ENCODE measurements around the gene TARS3. TPM values are rescaled to one million over a fixed set of nuclear protein-coding genes. Genes with fewer than 3 reads are reported as not detected.
A peak's percentile ranks its signal among the peaks of the same experiment; 100 is the strongest.

The TARS3 gene
- total and polyA plus RNA-seq, 2 donors from 2014 or later: 7.8 to 13.8 TPM

GRCh38 chr15:101652786-101653430 lies 71.4 kb downstream of the TARS3 start:
- peaks cover 0 to 8% (median 8%) of the 10 kb centered on the region in 3 donors for H3K36me3 ChIP-seq (ENCODE audit: control insufficient read depth in 2 of 3, insufficient read depth in 3 of 3, low read length in 3 of 3)
- H3K27me3 ChIP-seq (ENCODE audit: control insufficient read depth, insufficient read depth, low read length): no peaks in the 10 kb centered on the region
- peaks cover 0 to 17% (median 3%) of the 10 kb centered on the region in 3 donors for H3K4me1 ChIP-seq (ENCODE audit: control insufficient read depth in 2 of 3, insufficient read depth in 2 of 3, low read depth in 1 of 3, low read length in 3 of 3)
- no peak for TF ChIP-seq CTCF (IDR thresholded peaks at IDR 0.05; ENCODE audit: borderline replicate concordance, extremely low read depth, insufficient read depth)
- no peaks in the 10 kb centered on the region for H3K9me3 ChIP-seq (ENCODE audit: control insufficient read depth in 2 of 3, insufficient read depth in 1 of 3, low read length in 3 of 3)
- H3K4me3 ChIP-seq (ENCODE audit: low read length in 3 of 3): peak overlapping the region; percentile 62 to 94 (median 76)
- peak overlapping the region; percentile 67 to 96 (median 94) for H3K9ac ChIP-seq (ENCODE audit: low read length in 3 of 3)
- FAIRE-seq: no peak
- intact Hi-C loops (cut with DNase I): no loop called here
- peak; percentile 30 to 81 (median 33) for DNase-seq
- H3K27ac ChIP-seq (ENCODE audit: low read depth in 2 of 2, low read length in 2 of 2): peak overlapping the region; percentile 96 to 97

DNA sequence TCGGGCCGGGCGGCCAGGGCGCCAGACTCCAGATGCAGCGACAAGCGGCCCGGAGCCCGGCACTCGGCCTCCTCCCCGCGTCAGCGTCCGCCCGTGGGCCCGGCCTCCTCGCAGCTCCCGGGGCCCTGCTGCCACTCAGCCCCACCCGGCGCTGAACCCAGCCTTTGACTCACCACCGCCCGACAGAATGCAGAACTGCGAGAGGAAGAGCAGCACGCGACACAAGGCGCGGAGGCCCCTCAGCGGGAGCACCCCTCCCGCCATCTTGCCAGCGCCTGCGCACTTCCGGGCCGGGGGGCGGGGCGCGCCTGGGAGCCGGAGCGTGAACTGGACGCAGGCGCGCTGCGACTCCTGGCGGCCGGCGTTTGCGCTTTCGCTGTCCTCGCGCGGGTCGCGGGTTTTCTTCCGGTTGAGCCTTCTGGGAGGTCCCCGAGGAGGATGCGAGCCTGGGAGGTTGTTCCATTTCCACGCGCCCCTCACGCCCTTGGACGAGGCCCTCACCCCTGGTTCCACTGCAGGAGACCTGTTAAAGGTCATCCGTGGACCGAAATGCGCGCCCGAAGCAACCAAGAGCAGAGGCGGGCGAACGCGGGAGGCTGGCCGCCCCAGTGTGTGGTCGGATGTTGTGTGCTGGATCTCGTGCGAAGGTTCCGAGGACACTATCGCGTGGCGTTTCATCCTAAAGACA lies 72.0 kb downstream of the TARS3 start, which contains the start of gene TM2D3:
Gene TM2D3 (minus strand): TSS at position 284 of the 688 bp plus-strand sequence. CDS start 20 bp downstream, at position 264.
- Histone ChIP-seq H3K27ac (ENCODE audit: low read depth in 2 of 2, low read length in 2 of 2) (peak within 1 kb of the TSS; percentile 96 to 97), H3K4me3 (ENCODE audit: low read length in 3 of 3) (peak within 1 kb of the TSS; percentile 81 to 94 (median 94)), H3K27me3 (ENCODE audit: control insufficient read depth, insufficient read depth, low read length) (no peaks in the 10 kb centered on the region), H3K9me3 (ENCODE audit: control insufficient read depth in 2 of 3, insufficient read depth in 1 of 3, low read length in 3 of 3) (no peaks in the 10 kb centered on the region), H3K36me3 (ENCODE audit: control insufficient read depth in 2 of 3, insufficient read depth in 3 of 3, low read length in 3 of 3) (peaks cover under 1 to 9% (median 8%) of the 10 kb centered on the region in 3 donors), H3K9ac (ENCODE audit: low read length in 3 of 3) (peak within 1 kb of the TSS; percentile 94 to 96 (median 96)), H3K4me1 (ENCODE audit: control insufficient read depth in 2 of 3, insufficient read depth in 2 of 3, low read depth in 1 of 3, low read length in 3 of 3) (peaks cover 0 to 17% (median 3%) of the 10 kb centered on the region in 3 donors)
- peak; percentile 77 for TF ChIP-seq CTCF (IDR thresholded peaks at IDR 0.05; ENCODE audit: borderline replicate concordance, extremely low read depth, insufficient read depth)
- no peak for FAIRE-seq
- intact Hi-C loops (cut with DNase I): no loop called here
- peak; percentile 94 to 98 (median 96) for DNase-seq

- FAIRE-seq: no peak
- peak overlapping the region; percentile 57 to 96 (median 95) for H3K9ac ChIP-seq (ENCODE audit: low read length in 3 of 3)
- peaks cover 0 to 17% (median 3%) of the 10 kb centered on the region in 3 donors for H3K4me1 ChIP-seq (ENCODE audit: control insufficient read depth in 2 of 3, insufficient read depth in 2 of 3, low read depth in 1 of 3, low read length in 3 of 3)
- no peak for TF ChIP-seq CTCF (IDR thresholded peaks at IDR 0.05; ENCODE audit: borderline replicate concordance, extremely low read depth, insufficient read depth)
- intact Hi-C loops (cut with DNase I): no loop called here
- H3K36me3 ChIP-seq (ENCODE audit: control insufficient read depth in 2 of 3, insufficient read depth in 3 of 3, low read length in 3 of 3): peaks cover 2 to 13% (median 8%) of the 10 kb centered on the region in 3 donors
- peak overlapping the region; percentile 81 to 94 (median 94) for H3K4me3 ChIP-seq (ENCODE audit: low read length in 3 of 3)
- H3K27me3 ChIP-seq (ENCODE audit: control insufficient read depth, insufficient read depth, low read length): no peaks in the 10 kb centered on the region
- H3K27ac ChIP-seq (ENCODE audit: low read depth in 2 of 2, low read length in 2 of 2): peak overlapping the region; percentile 96 to 97
- H3K9me3 ChIP-seq (ENCODE audit: control insufficient read depth in 2 of 3, insufficient read depth in 1 of 3, low read length in 3 of 3): no peaks in the 10 kb centered on the region
- peak in 2 of 5 donors; percentile 56 to 64 for DNase-seq
Measured at GRCh38 chr15:101651554-101652097, 72.6 kb downstream of the TARS3 start.
